Stimulated activated naive CD4-positive, alpha-beta T cell (primary cell): Measurements from ENCODE around the gene SHC2.
A peak's percentile ranks its signal among the peaks of the same experiment; 100 is the strongest.
"Not testable (repeated sequence)": the region's sequence is repeated elsewhere in the genome, so short reads cannot be mapped to it uniquely, and the experiment has no call there.

Source experiments
- DNase-seq, 6 experiments: peaks; one replicate each; lab custom pipeline; 2025; lab: John Stamatoyannopoulos, UW

Gene SHC2

GRCh38 chr19:468587-469256 lies 7.9 kb upstream of the SHC2 start:
- no peak for DNase-seq

GRCh38 chr19:467554-467953 lies 6.7 kb upstream of the SHC2 start:
- no peak for DNase-seq

GRCh38 chr19:465056-465816 lies 4.4 kb upstream of the SHC2 start:
- DNase-seq: no peak

- no peak for DNase-seq
Observed at GRCh38 chr19:464208-464545, 3.3 kb upstream of the SHC2 start.

- no peak for DNase-seq
Observed at GRCh38 chr19:463483-464207, 2.8 kb upstream of the SHC2 start.

- DNase-seq: no peak
Observed at GRCh38 chr19:461721-462551, 1.1 kb upstream of the SHC2 start.

- peak in 1 of 6 experiments; percentile 20 for DNase-seq
Observed at GRCh38 chr19:459724-460511, 915 bp downstream of the SHC2 start.

GRCh38 chr19:458091-459042 lies 2.5 kb downstream of the SHC2 start:
- no peak for DNase-seq

GRCh38 chr19:457636-458035 lies 3.2 kb downstream of the SHC2 start:
- no peak for DNase-seq

- no peak for DNase-seq
Observed at GRCh38 chr19:456547-457110, 4.2 kb downstream of the SHC2 start.

- no peak for DNase-seq
Observed at GRCh38 chr19:455851-456546, 4.8 kb downstream of the SHC2 start.

- no peak for DNase-seq
Observed at GRCh38 chr19:455031-455705, 5.7 kb downstream of the SHC2 start.

- no peak for DNase-seq
Observed at GRCh38 chr19:453606-454005, 7.2 kb downstream of the SHC2 start.

GRCh38 chr19:452829-453228 lies 8.0 kb downstream of the SHC2 start:
- no peak for DNase-seq

- not testable (repeated sequence) for DNase-seq
Observed at GRCh38 chr19:450912-451481, 9.8 kb downstream of the SHC2 start.

- no peak for DNase-seq
Observed at GRCh38 chr19:449916-450315, 10.9 kb downstream of the SHC2 start.

GRCh38 chr19:447816-448560 lies 12.8 kb downstream of the SHC2 start:
- no peak for DNase-seq

- no peak for DNase-seq
Observed at GRCh38 chr19:447064-447426, 13.8 kb downstream of the SHC2 start.
